ENCODE data around the gene TECTA. TPM values are rescaled to one million over a fixed set of nuclear protein-coding genes. Genes with fewer than 3 reads are reported as not detected.

The TECTA gene
- polyA plus RNA-seq, 1 donor (not counting 4 experiments of a cell fraction or from before 2014, with no cell fraction given): 0.17 TPM

DNA sequence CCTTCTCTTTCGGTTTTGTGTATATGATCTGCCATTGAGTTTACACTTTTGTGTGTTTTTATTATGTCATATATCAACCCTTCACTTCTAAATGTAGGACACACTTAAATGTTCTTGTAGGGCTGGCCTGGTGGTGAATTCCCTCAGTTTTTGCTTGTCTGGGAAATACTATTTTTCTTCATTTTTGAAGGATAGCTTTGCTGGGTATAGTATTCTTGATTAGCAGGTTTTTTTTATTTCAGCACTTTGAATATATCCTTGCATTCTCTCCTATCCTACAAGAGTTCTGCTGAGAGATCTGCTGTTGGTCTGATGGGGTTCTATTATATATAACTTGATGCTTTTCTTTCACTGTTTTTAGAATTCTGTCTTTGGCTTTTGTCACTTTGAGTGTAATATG, 79.1 kb downstream of the TECTA start:
- no peak for DNase-seq (ENCODE audit: low read depth, low spot score)
- Histone ChIP-seq H3K79me2 (ENCODE audit: control insufficient read depth, insufficient read depth, low read length) (no peaks in the 10 kb centered on the region), H3K9ac (ENCODE audit: control insufficient read depth, extremely low read depth, insufficient read depth, low read length) (no peak overlapping the region), H3K4me1 (ENCODE audit: control insufficient read depth, extremely low read depth, insufficient read depth, low read length) (no peaks in the 10 kb centered on the region), H3K27ac (ENCODE audit: control insufficient read depth, insufficient read depth, low read length) (no peak overlapping the region), H2AFZ (ENCODE audit: control insufficient read depth, low read length) (no peak overlapping the region), H3K9me1 (ENCODE audit: control insufficient read depth, extremely low read depth, insufficient read depth, low read length) (no peaks in the 10 kb centered on the region), H3K9me3 (ENCODE audit: control insufficient read depth, low read depth, low read length) (no peaks in the 10 kb centered on the region), H3K4me2 (ENCODE audit: control insufficient read depth, extremely low read depth, insufficient read depth, low read depth, low read length) (no peak overlapping the region), H3K36me3 (ENCODE audit: control insufficient read depth in 2 of 2, extremely low read depth in 1 of 2, insufficient read depth in 2 of 2, low read length in 2 of 2) (no peaks in the 10 kb centered on the region), H3K27me3 (ENCODE audit: control insufficient read depth, extremely low read depth, insufficient read depth, low read length) (no peaks in the 10 kb centered on the region), H4K20me1 (ENCODE audit: control insufficient read depth, extremely low read depth, insufficient read depth, low read length) (no peaks in the 10 kb centered on the region), H3K4me3 (ENCODE audit: control insufficient read depth in 2 of 3, extremely low read depth in 1 of 3, insufficient read depth in 2 of 3, low read depth in 1 of 3, low read length in 3 of 3) (no peak overlapping the region)
- no peak for TF ChIP-seq EZH2 (IDR thresholded peaks at IDR 0.05; ENCODE audit: low read length)
- TF ChIP-seq, protein P1, sequence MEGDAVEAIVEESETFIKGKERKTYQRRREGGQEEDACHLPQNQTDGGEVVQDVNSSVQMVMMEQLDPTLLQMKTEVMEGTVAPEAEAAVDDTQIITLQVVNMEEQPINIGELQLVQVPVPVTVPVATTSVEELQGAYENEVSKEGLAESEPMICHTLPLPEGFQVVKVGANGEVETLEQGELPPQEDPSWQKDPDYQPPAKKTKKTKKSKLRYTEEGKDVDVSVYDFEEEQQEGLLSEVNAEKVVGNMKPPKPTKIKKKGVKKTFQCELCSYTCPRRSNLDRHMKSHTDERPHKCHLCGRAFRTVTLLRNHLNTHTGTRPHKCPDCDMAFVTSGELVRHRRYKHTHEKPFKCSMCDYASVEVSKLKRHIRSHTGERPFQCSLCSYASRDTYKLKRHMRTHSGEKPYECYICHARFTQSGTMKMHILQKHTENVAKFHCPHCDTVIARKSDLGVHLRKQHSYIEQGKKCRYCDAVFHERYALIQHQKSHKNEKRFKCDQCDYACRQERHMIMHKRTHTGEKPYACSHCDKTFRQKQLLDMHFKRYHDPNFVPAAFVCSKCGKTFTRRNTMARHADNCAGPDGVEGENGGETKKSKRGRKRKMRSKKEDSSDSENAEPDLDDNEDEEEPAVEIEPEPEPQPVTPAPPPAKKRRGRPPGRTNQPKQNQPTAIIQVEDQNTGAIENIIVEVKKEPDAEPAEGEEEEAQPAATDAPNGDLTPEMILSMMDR (optimal IDR thresholded peaks at IDR 0.05 in 1 of 3, IDR thresholded peaks at IDR 0.05 in 1 of 3, conservative IDR thresholded peaks at IDR 0.05 in 1 of 3; ENCODE audit: extremely low read depth in 1 of 3, insufficient read depth in 2 of 3, low read length in 3 of 3): no peak
- no peak for FAIRE-seq
- dilution Hi-C loops (cut with MboI; ENCODE audit: extremely low pct_ligation_motif_present, low sequenced_read_pairs): no loop called here

DNA sequence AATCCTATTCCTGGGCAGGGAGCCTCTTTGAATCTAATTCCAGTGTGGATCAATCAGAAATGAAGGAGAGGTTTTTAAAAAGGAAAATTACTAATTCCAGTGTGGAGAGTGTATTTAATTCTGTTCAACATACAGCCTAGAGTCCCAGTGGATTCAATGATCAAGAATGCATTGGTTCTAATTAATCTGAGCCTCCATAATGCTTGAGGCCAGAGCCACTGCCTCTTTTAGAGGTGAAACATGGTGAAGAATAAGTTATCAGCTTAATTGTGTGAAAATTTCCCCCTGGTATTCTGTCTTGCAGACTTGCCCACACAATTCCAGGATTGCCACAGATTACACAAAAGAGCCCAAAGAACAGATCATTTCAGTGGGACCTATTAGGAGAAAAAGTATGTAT, 87.7 kb downstream of the TECTA start:
- H3K27me3 ChIP-seq (ENCODE audit: control insufficient read depth, extremely low read depth, insufficient read depth, low read length): peaks cover 5% of the 10 kb centered on the region
- FAIRE-seq (no peak), DNase-seq (ENCODE audit: low read depth, low spot score) (no peak)
- H3K4me1 ChIP-seq (ENCODE audit: control insufficient read depth, extremely low read depth, insufficient read depth, low read length): no peaks in the 10 kb centered on the region
- H3K9me1 ChIP-seq (ENCODE audit: control insufficient read depth, extremely low read depth, insufficient read depth, low read length): no peaks in the 10 kb centered on the region
- no peak overlapping the region for H3K9ac ChIP-seq (ENCODE audit: control insufficient read depth, extremely low read depth, insufficient read depth, low read length)
- H3K79me2 ChIP-seq (ENCODE audit: control insufficient read depth, insufficient read depth, low read length): no peaks in the 10 kb centered on the region
- H3K27ac ChIP-seq (ENCODE audit: control insufficient read depth, insufficient read depth, low read length): no peak overlapping the region
- no peak overlapping the region for H3K4me2 ChIP-seq (ENCODE audit: control insufficient read depth, extremely low read depth, insufficient read depth, low read depth, low read length)
- H3K36me3 ChIP-seq (ENCODE audit: control insufficient read depth in 2 of 2, extremely low read depth in 1 of 2, insufficient read depth in 2 of 2, low read length in 2 of 2): no peaks in the 10 kb centered on the region
- H2AFZ ChIP-seq (ENCODE audit: control insufficient read depth, low read length): no peak overlapping the region
- dilution Hi-C loops (cut with MboI; ENCODE audit: extremely low pct_ligation_motif_present, low sequenced_read_pairs): no loop called here
- TF ChIP-seq, protein P1 (optimal IDR thresholded peaks at IDR 0.05 in 1 of 3, IDR thresholded peaks at IDR 0.05 in 1 of 3, conservative IDR thresholded peaks at IDR 0.05 in 1 of 3; ENCODE audit: extremely low read depth in 1 of 3, insufficient read depth in 2 of 3, low read length in 3 of 3): no peak
- no peak for TF ChIP-seq EZH2 (IDR thresholded peaks at IDR 0.05; ENCODE audit: low read length)
- H3K9me3 ChIP-seq (ENCODE audit: control insufficient read depth, low read depth, low read length): no peaks in the 10 kb centered on the region
- H3K4me3 ChIP-seq (ENCODE audit: control insufficient read depth in 2 of 3, extremely low read depth in 1 of 3, insufficient read depth in 2 of 3, low read depth in 1 of 3, low read length in 3 of 3): no peak overlapping the region
- H4K20me1 ChIP-seq (ENCODE audit: control insufficient read depth, extremely low read depth, insufficient read depth, low read length): no peaks in the 10 kb centered on the region
